ENCODE results near the gene ZNF195.
"Not testable (repeated sequence)": the region's sequence is repeated elsewhere in the genome, so short reads cannot be mapped to it uniquely, and the experiment has no call there.

Gene ZNF195

DNA sequence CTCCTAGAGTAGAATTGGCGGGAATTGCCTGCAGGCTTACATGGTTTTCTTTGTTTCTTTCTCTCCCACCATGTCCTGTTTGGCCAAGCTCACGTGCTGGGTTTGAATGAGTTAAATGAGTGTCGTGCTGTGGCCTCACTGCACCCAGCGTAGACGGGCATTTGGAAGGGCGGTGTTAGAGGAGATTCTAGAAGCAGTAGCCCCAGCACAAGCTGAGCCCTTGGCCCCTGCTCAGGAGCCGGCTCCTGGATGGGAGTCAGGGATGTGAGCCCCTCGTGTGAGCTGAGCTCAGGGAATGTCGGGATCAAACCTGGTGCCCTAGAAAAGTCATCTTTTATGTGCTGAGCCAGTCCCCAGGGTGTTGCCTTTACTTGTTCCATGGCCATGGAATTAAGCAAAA, 28.0 kb upstream of the ZNF195 start:
- not testable (repeated sequence) for H2AK5ac ChIP-seq (ENCODE audit: low read length, severe bottlenecking); H3K9me3 ChIP-seq (ENCODE audit: control insufficient read depth, low read length); H2BK12ac ChIP-seq (ENCODE audit: low read length in 2 of 2); H3K79me1 ChIP-seq (replicated peaks; ENCODE audit: low read length, poor library complexity, severe bottlenecking); H3K4me2 ChIP-seq (ENCODE audit: low read length, poor library complexity, severe bottlenecking); H4K8ac ChIP-seq (ENCODE audit: low read length); H3K27ac ChIP-seq (ENCODE audit: low read length, poor library complexity, severe bottlenecking); H3K18ac ChIP-seq (ENCODE audit: low read depth in 1 of 2, low read length in 2 of 2); H2BK15ac ChIP-seq (ENCODE audit: low read depth, poor library complexity, severe bottlenecking); DNase-seq; H3K27me3 ChIP-seq (ENCODE audit: control insufficient read depth in 1 of 2, insufficient read depth in 1 of 2, low read length in 2 of 2); H3K9ac ChIP-seq (ENCODE audit: low read length); H3K23ac ChIP-seq (ENCODE audit: low read length in 2 of 2); H3K4ac ChIP-seq (ENCODE audit: low read depth in 1 of 2, low read length in 2 of 2); H3K36me3 ChIP-seq (ENCODE audit: control insufficient read depth in 1 of 2, insufficient read depth in 2 of 2, low read depth in 1 of 2, low read length in 2 of 2); H2BK120ac ChIP-seq (ENCODE audit: low read depth, low read length); H3K4me1 ChIP-seq (ENCODE audit: control insufficient read depth, insufficient read depth, low read depth, low read length); H4K91ac ChIP-seq (ENCODE audit: low read length); H3K4me3 ChIP-seq (ENCODE audit: insufficient read depth in 1 of 2, low read depth in 1 of 2, low read length in 2 of 2); H2BK5ac ChIP-seq (ENCODE audit: low read depth, low read length, poor library complexity, severe bottlenecking); H2AFZ ChIP-seq (ENCODE audit: low read depth, low read length); H3K14ac ChIP-seq (ENCODE audit: low read length in 2 of 2)
- 88% methylated on average over 9 of the region's 9 CpGs for WGBS

DNA sequence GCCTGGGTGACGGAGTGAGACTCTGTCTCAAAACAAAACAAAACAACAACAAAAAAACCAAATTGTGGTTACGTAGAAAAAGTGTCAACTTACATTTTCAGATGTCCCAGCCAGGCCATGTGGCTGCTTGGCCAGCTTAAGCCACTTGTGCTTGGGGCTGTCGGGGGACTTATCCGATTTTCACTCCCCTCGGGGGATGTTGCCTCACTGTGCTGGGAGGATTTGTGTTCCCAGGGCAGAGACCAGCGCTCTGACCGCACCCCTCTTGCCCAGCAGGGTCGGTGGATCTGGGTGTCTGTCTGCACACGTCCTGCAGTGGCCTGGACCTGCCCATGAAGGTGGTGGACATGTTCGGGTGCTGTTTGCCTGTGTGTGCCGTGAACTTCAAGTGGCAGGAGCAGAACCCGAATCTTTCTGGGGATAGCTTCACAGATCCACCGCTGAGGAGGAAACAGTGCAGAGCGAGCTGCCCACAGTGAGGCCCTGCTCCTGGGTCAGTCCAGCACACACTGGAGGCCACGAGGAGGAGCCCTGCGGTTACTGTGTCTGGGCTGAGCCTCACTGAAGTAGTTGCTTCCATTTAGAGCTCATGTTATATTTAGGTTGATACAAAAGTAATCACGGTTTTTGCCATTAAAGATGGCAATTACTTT, 27.4 kb upstream of the ZNF195 start:
- H3K4me2 ChIP-seq (ENCODE audit: low read length, poor library complexity, severe bottlenecking); DNase-seq; H3K79me1 ChIP-seq (replicated peaks; ENCODE audit: low read length, poor library complexity, severe bottlenecking); H4K91ac ChIP-seq (ENCODE audit: low read length); H3K9ac ChIP-seq (ENCODE audit: low read length); H4K8ac ChIP-seq (ENCODE audit: low read length); H2BK120ac ChIP-seq (ENCODE audit: low read depth, low read length); H2BK15ac ChIP-seq (ENCODE audit: low read depth, poor library complexity, severe bottlenecking); H2BK12ac ChIP-seq (ENCODE audit: low read length in 2 of 2); H3K14ac ChIP-seq (ENCODE audit: low read length in 2 of 2); H3K18ac ChIP-seq (ENCODE audit: low read depth in 1 of 2, low read length in 2 of 2); H3K4me3 ChIP-seq (ENCODE audit: insufficient read depth in 1 of 2, low read depth in 1 of 2, low read length in 2 of 2); H2BK5ac ChIP-seq (ENCODE audit: low read depth, low read length, poor library complexity, severe bottlenecking); H3K4me1 ChIP-seq (ENCODE audit: control insufficient read depth, insufficient read depth, low read depth, low read length); H3K27me3 ChIP-seq (ENCODE audit: control insufficient read depth in 1 of 2, insufficient read depth in 1 of 2, low read length in 2 of 2); H3K23ac ChIP-seq (ENCODE audit: low read length in 2 of 2); H3K36me3 ChIP-seq (ENCODE audit: control insufficient read depth in 1 of 2, insufficient read depth in 2 of 2, low read depth in 1 of 2, low read length in 2 of 2); H2AK5ac ChIP-seq (ENCODE audit: low read length, severe bottlenecking); H3K9me3 ChIP-seq (ENCODE audit: control insufficient read depth, low read length); H3K27ac ChIP-seq (ENCODE audit: low read length, poor library complexity, severe bottlenecking); H2AFZ ChIP-seq (ENCODE audit: low read depth, low read length); H3K4ac ChIP-seq (ENCODE audit: low read depth in 1 of 2, low read length in 2 of 2): not testable (repeated sequence)
- WGBS = 88% methylated on average over 14 of the region's 17 CpGs

DNA sequence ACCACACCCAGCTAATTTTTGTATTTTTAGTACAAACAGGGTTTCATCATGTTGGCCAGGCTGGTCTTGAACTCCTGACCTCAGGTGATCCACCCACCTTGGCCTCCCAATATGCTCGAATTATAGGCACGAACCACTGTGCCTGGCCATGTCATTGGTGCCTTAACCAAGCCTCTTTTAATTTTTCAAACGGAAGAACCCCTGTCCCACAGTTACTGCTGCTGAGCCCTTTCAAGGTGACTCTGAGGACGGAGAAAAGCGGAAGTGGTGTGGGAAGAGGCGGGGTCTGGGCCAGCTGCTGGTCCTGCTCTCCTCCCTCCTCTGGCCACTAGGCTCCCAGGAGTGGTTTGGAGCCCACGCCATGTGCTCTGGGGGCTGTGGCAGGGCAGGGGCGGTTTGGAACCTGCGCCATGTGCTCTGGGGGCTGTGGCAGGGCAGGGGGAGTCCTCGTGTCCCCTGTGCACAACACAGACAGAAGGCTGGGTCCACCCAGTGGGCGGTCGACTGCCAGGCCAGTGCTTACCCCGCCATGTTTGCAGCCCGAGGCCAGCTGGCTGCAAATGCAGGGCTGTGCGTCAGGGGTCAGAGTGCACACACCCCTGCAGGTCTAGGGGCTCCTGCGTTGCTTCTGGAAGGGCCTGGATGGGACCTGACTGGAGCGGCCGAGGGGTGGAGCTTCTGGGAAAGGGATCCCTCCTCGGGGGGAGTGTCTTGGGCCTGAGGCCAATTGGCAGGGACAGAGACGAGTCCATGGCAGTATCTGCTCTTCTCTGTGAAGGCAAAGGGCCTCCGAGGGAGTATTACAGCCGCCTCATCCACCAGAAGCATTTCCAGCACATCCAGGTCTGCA, 25.4 kb upstream of the ZNF195 start:
- H4K91ac ChIP-seq (ENCODE audit: low read length); H3K14ac ChIP-seq (ENCODE audit: low read length in 2 of 2); H3K4me2 ChIP-seq (ENCODE audit: low read length, poor library complexity, severe bottlenecking); H3K27ac ChIP-seq (ENCODE audit: low read length, poor library complexity, severe bottlenecking); H3K27me3 ChIP-seq (ENCODE audit: control insufficient read depth in 1 of 2, insufficient read depth in 1 of 2, low read length in 2 of 2); H3K79me1 ChIP-seq (replicated peaks; ENCODE audit: low read length, poor library complexity, severe bottlenecking); H2BK15ac ChIP-seq (ENCODE audit: low read depth, poor library complexity, severe bottlenecking); DNase-seq; H3K4me3 ChIP-seq (ENCODE audit: insufficient read depth in 1 of 2, low read depth in 1 of 2, low read length in 2 of 2); H3K18ac ChIP-seq (ENCODE audit: low read depth in 1 of 2, low read length in 2 of 2); H4K8ac ChIP-seq (ENCODE audit: low read length); H2BK5ac ChIP-seq (ENCODE audit: low read depth, low read length, poor library complexity, severe bottlenecking); H2BK120ac ChIP-seq (ENCODE audit: low read depth, low read length); H3K36me3 ChIP-seq (ENCODE audit: control insufficient read depth in 1 of 2, insufficient read depth in 2 of 2, low read depth in 1 of 2, low read length in 2 of 2); H2BK12ac ChIP-seq (ENCODE audit: low read length in 2 of 2); H3K4me1 ChIP-seq (ENCODE audit: control insufficient read depth, insufficient read depth, low read depth, low read length); H3K4ac ChIP-seq (ENCODE audit: low read depth in 1 of 2, low read length in 2 of 2); H2AFZ ChIP-seq (ENCODE audit: low read depth, low read length); H3K9me3 ChIP-seq (ENCODE audit: control insufficient read depth, low read length); H3K9ac ChIP-seq (ENCODE audit: low read length); H2AK5ac ChIP-seq (ENCODE audit: low read length, severe bottlenecking); H3K23ac ChIP-seq (ENCODE audit: low read length in 2 of 2): not testable (repeated sequence)
- 83% methylated on average over 22 of the region's 22 CpGs for WGBS

DNA sequence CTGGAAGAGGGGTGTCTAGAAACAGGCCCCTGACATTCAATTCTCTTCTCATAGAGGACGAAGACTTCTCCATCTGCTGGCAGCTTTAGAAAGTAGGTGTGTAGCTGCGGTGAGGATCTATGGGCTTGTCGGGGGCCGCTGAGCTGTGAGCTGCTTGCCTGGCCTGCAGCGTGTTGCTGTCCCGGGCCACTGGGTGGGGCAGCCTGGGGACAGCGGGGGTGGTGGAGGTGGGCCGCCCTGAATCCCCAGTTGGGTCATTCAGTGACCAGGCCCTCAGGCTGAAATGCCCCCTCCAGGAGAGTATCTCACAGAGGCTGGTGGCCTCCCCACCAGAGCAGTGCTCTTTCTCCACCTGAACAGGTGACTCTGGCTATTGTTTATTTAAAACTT, 23.9 kb upstream of the ZNF195 start:
- not testable (repeated sequence) for H3K14ac ChIP-seq (ENCODE audit: low read length in 2 of 2); H3K18ac ChIP-seq (ENCODE audit: low read depth in 1 of 2, low read length in 2 of 2); H3K4ac ChIP-seq (ENCODE audit: low read depth in 1 of 2, low read length in 2 of 2); H4K8ac ChIP-seq (ENCODE audit: low read length); H2BK12ac ChIP-seq (ENCODE audit: low read length in 2 of 2); H3K9me3 ChIP-seq (ENCODE audit: control insufficient read depth, low read length); H3K36me3 ChIP-seq (ENCODE audit: control insufficient read depth in 1 of 2, insufficient read depth in 2 of 2, low read depth in 1 of 2, low read length in 2 of 2); H4K91ac ChIP-seq (ENCODE audit: low read length); H3K9ac ChIP-seq (ENCODE audit: low read length); H3K27ac ChIP-seq (ENCODE audit: low read length, poor library complexity, severe bottlenecking); H3K4me2 ChIP-seq (ENCODE audit: low read length, poor library complexity, severe bottlenecking); H2AK5ac ChIP-seq (ENCODE audit: low read length, severe bottlenecking); H3K23ac ChIP-seq (ENCODE audit: low read length in 2 of 2); DNase-seq; H3K79me1 ChIP-seq (replicated peaks; ENCODE audit: low read length, poor library complexity, severe bottlenecking); H2BK120ac ChIP-seq (ENCODE audit: low read depth, low read length); H3K4me3 ChIP-seq (ENCODE audit: insufficient read depth in 1 of 2, low read depth in 1 of 2, low read length in 2 of 2); H3K4me1 ChIP-seq (ENCODE audit: control insufficient read depth, insufficient read depth, low read depth, low read length); H2AFZ ChIP-seq (ENCODE audit: low read depth, low read length); H2BK5ac ChIP-seq (ENCODE audit: low read depth, low read length, poor library complexity, severe bottlenecking); H3K27me3 ChIP-seq (ENCODE audit: control insufficient read depth in 1 of 2, insufficient read depth in 1 of 2, low read length in 2 of 2); H2BK15ac ChIP-seq (ENCODE audit: low read depth, poor library complexity, severe bottlenecking)
- 98% methylated on average over 7 of the region's 8 CpGs for WGBS

All from mesenchymal stem cell (in vitro differentiated cells and primary cell).